Suppressor macrophage treated with lipopolysaccharide for 1 hour (primary cell): ENCODE measurements around the gene STOML3.

Source experiments
- DNase-seq, 3 donors: peaks; one replicate each; pipeline ENCODE4 v3.0.0-alpha.2; 2020 to 2022

The STOML3 gene

DNA sequence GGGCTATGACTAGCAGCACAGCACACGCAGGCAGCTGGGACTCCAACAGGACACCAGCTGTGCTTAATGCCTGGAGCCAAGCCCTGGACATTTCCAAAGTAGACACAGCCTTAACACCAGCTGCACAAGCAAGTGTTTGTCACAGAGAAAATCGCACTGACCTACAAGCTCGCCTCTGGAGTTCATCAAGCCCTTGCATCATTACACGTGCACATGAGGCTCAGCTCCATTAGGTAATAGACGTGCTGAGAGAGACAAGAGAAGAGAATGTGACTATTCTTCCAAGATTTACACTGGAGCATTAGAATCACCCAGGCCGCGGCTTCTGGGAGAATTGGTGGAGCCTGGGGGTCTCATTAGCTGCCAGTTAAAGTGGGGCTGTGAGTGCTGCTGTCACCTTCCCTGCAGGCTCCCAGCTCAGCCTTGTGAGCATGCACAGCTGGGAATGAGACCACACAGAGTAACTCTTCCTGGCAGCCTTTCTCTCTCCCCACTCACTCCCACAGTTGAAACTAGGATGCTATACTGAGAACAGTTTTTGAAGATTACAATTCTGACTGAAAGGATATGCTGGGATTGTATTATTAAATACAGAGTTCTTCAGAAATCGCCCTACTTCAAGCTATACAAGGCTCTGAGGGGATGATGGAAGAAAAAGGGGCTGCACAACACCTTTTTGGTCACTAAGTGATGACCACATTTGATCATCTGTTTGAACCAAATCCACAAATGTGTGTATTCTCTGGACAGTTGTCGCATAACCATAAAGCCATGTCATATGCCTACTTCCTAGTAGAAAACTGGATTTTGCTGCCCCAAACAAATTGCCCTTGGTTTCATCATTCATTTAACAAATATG, 10.5 kb downstream of the STOML3 start:
- no peak for DNase-seq

DNA sequence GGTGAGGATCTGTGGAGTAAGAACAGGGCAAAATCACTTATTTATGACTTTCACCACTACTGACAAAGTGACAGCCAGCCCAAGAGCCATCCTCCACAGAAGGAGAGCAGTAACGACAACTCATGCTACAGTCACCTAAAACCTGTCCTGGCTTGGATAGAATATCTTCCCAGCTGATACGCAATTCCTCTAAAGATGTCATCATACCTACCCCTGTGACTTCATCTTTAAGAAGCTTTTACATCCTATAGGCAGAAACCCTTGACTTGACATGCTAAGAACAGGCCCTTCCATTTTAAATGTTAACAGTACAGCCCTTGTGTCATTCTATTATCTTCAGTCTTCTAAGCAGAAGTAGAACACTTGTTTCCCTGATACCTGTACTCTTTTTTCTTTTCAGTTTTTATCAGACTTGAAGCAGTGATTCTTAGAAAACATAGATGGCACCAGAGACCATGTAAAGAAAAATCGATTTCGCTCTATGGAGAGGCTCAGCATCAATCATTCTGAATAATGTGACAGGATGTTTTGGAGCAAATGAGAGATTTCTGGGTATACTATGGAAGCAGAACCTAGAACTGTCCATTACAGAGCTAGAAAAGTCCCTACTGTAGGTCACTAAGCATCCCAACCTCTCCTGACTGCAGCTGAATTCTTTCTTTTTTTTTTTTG, 20.1 kb downstream of the STOML3 start:
- no peak for DNase-seq

DNA sequence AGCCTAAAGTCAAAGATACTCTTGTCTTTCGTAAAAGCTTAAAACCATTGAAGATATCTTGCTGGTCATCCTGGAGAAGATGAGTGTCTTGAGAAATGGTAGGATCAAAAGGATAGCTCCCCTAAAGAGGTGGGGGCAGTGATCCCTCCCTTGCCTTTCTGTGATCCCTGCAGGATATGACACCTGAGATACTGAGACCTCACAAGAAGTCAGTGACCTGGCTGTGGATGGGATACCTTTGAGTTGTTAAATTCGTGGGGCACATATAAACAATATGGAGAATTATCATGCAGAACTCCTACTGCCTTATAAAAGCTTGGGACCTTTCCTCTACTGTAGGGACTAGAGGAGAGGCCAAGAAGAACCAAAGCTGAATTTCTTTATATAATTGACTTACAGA, 21.4 kb downstream of the STOML3 start:
- DNase-seq = no peak

DNA sequence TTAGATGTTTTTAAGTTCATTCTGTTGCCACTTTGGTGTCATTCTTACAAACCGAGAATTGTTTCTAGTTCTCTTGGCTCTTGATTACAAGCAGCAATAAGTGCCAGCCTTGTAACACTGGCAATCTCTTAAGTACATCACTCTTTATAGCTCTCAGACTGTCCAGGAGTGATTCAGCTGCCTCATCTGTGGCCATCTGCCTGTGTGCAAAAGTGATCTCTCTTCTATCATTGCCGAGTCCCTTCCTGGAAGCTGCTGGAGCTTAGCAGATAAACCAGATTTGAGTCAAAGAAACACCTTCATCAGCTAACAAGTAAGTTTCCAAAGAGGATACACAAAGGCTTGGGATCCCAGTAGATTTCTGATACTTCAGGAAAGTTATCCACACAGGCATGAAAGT, 23.2 kb downstream of the STOML3 start:
- DNase-seq = no peak

DNA sequence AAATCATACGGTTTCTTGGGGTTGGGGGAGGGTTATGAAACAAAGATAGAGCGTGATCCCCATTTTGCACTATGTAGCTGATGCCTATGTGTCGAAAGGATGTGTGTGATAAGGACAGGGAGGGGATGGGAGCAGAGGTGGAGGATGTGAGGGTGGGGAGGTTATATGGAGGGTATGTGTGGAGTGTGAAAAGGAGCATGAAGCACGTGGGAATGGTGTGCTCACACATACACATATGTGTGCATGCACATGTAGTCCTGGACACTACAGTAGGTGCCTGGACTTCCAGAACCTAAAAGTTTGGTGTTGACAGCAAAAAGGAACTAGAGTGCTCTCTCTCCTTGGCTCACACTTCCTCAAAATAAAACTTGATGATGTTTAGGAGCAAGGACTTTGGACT, 25.4 kb downstream of the STOML3 start:
- no peak for DNase-seq

DNA sequence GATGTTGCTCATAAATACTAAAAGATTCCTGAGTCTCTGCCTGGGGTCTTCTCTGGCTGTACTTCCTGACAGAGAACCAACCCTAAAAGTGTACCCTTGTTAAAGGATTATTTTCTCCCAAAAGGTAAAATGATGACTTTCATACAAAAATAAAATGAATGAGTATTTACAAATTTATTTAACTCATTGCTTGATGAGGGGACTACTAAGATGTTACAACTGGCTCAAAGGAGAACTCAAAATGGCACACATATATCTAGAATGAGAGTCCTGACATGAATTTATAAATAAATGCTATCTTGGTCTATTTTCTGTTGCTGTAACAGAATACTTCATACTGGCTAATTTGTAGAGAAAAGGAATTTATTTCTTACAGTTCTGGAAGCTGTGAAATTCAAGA, 30.5 kb downstream of the STOML3 start:
- DNase-seq = no peak

DNA sequence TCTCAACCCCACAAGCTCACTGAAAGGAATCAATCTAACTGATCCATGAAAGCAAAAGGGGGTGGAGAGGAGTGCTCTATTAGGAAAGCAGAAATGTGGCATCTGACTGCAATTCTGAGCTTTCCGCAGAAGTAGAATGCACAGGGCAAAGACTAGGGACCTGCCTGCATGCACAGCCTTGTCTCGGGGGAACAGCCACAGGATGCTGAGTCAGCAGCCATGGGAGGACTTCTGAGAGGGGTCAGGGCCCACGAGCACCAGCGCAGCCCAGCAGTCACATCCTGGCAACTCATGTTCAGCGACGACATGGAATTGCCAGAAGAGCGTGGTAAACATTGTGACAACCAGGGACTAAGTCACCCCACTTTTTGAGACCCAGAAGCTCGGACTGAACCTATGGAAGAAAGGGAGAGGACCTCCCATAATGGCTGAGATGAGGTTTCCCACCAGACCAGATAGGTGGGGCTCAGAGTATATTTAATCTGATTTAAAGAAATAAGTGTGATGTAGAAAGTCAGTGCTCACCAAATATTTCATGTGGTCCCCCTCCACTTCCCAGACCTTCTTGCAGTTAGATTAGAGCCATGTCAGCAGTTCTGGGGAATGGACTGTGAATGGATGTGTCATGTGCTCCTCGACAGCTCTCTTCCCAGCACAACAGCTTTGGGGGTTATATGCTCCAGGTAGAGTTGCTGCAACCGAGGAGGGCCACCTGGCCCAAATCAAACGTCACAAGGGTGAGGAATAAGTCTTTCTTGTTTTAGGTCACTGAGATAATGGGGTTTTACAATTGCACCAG, 32.6 kb downstream of the STOML3 start:
- no peak for DNase-seq

DNA sequence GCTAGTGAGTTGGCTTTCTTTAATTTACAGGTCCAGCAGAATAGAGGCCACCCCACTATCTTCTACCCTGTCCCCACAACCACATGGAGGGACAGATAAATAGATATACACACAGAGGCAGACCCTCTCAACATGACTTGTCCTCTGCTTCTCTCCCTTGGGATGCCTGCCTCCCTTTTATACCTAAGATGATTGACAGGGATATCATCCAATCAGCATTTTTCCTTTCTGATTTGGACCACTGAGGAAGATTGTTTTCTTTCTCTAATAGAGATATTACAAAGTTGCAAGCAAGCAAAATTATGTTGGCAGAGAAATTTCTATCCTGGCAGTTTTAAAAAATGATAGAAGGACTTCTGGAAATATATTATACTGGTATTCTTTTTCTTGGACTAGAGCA, 35.8 kb downstream of the STOML3 start:
- DNase-seq = no peak

DNA sequence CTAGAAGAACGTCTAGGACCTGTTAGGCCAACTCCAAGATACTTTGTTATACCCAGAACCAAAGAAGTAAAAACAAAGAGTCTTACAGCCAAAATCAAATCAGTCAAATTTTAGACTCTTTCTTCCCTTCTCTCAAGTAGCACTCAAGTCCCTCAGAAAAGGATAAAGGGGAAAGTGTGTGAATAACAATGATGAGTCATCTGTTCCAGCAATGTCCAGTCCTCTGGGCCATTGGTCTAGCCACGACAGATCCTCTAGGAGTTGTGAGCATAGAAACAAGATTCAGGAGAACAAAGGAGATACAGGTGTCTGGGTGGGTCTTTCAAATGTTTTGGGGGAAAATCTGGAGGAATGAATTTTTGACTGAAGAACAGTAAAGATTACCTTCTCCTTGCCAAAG, 36.3 kb downstream of the STOML3 start:
- DNase-seq = no peak

DNA sequence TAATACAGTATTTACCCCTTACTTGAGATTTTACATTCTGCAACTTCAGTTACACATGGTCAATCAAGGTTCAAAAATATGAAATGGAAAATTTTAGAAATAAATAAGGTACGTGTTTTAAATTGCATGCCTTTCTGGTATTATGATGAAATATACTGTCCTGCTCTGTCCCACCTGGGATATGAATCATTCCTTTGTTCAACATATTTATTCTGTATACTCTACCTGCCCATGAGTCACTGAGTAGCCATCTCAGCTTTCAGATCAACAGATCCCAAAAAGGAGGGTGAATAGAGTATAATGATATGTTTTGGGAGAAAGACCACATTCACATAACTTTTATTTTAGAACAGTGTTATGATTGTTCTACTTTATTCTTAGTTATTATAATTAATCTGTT, 37.8 kb downstream of the STOML3 start:
- DNase-seq = no peak

DNA sequence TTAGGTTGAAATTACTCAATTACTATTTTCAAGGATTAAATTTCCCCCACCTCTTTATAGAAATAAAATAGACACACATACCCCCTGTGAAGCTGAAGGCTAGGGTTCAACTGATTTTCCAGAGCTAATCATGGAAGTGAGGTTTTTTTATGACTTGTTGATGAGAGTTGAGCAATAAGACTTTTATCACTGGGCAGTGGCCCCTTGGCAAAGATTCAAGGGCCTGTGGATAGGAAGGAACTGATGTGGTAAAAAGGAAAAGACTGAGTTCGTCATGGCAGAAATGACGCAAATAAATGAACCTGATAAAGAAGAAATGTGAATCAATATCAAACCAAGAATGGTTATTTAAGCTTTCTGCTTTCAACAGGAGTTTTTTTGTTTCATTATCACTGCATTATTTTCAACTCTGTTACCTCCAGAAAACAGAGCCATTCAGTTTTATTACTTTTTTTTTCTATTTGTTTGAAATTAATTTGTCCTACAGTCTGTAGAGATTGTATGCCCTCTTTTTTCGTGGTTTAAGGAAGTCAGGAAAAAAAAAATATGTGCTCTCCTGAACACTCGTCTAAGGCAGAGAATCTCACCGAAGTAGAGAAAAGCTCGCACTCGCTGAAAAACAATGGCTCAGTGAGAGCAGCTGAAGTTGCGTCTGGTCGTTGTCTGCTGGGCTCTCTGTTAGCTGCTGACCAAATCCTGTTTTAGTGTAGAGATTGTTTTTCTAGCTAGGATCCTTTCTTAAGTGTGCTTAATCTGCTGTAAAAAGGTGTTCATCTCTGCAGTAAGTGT, 38.9 kb downstream of the STOML3 start:
- DNase-seq = no peak

DNA sequence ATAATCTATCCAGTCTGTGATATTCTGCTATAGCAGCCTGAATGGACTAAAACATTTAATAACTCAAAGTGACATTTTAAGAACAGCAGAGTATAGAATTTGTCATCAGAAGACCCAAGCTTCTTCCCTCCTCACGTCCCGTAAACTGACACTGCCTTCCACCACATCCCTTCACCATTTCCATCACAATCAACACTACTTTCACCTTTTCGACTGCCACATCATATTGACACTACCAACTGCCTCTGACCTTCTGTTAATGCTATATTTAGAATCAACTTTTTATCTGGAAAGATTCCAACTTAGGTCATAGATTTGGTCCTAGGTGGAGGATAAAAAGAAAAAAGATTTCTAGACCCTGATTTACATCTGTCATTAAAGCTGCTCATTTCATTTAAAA, 39.6 kb downstream of the STOML3 start:
- no peak for DNase-seq

DNA sequence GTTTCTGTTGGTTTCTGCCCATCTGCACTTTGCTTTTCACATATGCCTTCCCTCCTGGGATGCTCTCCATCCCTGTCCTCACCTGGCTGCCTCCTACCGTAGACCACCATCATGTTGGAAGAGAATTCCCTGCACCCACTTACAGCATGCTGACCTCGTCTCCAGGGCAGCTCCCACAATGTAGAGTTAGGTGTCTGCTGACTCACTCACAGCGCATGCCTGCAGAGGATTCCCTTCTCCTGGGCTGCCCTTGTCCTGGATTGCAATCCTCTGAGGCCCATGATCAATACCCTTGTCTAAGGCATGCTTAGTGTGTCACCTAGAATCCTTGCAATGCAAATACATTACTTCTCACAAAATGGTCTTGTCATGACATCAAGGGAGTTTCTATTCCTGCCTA, 43.6 kb downstream of the STOML3 start:
- DNase-seq = no peak

DNA sequence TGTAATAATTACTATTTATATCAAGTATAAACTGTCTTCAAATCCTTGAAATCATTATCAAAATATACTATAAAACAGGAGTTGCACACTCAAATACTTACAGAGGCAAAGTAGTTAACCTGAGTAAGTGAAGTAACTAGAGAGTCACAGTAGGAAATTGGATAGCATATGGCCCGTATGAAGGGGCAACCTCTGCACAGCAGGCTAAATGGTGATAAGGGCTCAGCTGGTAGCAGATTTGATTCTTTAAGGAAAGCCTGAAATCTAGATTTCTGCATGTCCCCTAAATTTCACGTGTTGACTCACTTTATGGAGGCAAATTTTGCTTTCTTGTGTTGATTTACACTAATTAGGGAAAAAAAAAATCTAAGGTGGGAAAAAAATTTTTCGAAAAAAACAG, 46.4 kb downstream of the STOML3 start:
- no peak for DNase-seq

DNA sequence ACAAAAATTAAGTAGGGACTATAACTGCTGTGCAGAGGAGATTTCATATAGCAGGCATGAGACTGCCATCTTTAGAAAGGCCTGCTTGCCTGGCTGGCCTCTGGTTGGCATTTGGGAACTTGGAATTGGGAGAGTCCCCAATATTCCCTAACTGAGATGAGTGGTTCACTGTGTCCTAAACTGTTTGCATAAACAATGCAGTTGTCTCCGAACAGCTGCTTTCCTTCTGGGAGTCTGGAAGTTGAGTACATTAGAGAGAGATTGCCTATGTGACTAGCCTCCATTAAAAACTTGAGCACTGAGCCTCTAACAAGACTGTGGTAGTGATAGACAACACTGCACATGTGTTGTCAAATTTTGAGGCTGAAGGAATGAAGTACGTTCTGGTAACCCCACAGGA, 47.4 kb downstream of the STOML3 start:
- DNase-seq = no peak

DNA sequence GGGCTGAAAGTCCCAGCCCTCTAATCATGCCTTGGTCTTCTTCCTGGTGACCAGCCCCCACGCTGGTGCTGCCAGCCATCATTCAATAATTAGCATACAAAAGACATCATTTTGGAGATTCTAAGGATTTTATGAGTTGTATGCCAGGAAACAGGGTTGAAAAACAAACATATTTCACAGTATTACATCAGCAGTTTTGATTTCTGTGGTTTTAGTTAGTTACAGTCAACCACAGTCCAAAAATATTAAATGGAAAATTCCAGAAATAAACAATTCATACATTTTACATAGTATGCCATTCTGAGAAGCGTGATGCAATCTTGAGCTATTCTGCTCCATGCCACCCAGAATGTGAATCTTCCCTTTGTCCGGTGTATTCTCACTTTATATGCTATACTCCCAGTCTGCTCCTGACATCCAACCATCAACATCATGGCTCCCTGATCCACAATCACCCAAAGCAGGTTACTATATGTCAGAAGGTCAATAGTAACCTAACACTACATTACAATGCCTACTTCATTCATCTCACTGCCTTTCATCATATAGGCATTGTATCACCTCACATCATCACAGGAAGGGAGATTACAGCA, 49.2 kb downstream of the STOML3 start:
- no peak for DNase-seq

DNA sequence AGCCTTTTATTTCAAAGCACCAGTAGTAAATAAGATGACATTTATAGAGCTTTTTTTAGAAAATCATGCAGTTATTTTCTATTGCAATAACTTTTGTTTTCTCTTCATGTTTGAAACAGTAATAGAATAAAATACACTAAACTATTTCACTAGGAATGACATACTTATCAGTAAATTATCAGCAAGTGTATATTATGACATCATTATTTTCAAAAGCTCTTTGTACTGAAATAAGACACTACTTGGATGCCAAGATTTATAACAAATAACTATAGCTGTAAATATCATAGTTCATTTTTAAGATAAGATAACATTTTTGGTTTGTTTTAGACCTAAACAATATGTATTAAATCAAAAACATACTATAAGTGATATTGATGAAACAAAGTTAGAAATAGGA, 56.8 kb downstream of the STOML3 start:
- no peak for DNase-seq

DNA sequence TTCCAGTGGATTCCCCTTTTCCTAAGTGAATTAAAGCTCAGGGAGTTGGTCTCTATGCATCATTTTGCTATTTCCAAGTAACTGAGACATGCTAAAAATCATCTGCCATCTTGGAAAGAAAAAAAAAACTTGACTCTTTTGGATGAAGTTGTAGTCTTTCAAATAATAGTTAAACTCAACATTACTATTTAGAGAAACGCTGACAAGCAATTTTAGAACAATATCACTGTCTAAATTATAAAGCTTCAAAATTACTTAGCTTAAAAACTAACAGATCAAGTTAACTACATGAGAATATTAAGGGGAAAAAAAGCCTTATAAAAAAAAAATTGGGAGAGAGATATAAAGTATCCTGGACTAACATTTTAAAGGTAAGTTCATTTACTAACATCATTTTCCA, 68.5 kb downstream of the STOML3 start:
- DNase-seq = no peak

DNA sequence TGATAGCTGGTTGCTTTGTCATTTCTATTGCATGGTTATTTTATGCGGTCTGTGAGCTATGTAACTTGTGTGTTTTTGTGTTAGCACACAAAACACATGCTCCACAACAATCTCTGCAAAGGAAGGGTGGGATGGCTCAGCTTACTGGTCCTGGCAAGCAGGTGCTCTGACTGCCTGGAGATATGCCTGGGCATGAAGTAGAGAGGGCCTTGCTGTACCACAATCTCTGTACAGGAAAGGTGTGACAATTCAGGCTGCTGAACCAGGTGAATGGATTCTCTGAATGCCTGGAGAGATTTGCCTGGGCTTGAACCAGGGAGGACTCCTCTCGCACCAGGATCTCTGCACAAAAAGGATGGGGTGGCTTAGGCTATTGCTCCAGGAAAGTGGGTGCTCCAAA, 69.5 kb downstream of the STOML3 start:
- no peak for DNase-seq
